Colonic mucosa (tissue), 4 donors: ENCODE results near the gene OPN1MW. TPM values are rescaled to one million over a fixed set of nuclear protein-coding genes. Genes with fewer than 3 reads are reported as not detected.
"Not testable (repeated sequence)": the region's sequence is repeated elsewhere in the genome, so short reads cannot be mapped to it uniquely, and the experiment has no call there.

Source experiments
- DNase-seq: peaks from one replicate; pipeline ENCODE4 v3.0.0-alpha.2; 2020
- H3K27ac ChIP-seq: fragments of 200-600 bp; one replicate; pipeline ENCODE4 v1.8.0; 2021
- H3K27me3 ChIP-seq: fragments of 200-600 bp; one replicate; pipeline ENCODE4 v1.8.0; 2021
- H3K36me3 ChIP-seq: fragments of 200-600 bp; one replicate; pipeline ENCODE4 v1.8.0; 2021
- H3K4me1 ChIP-seq: fragments of 200-600 bp; one replicate; pipeline ENCODE4 v1.8.0; 2021; ENCODE audit warnings: mild to moderate bottlenecking
- H3K4me3 ChIP-seq: fragments of 200-600 bp; one replicate; pipeline ENCODE4 v1.8.0; 2021
- H3K9ac ChIP-seq, 2 donors: one replicate each; pipeline ENCODE4 v1.7.0; 2013; ENCODE audit warnings: control low read depth in 2 of 2, low read depth in 2 of 2, low read length in 2 of 2
- H3K9me3 ChIP-seq: fragments of 200-600 bp; one replicate; pipeline ENCODE4 v1.8.0; 2021
- intact Hi-C: fragments of 100-400 bp; cut with DNase I; formaldehyde crosslinking; loops from one replicate; pipeline ENCODE4 v1.14.1; 2022
- total RNA-seq, 2 donors: library from RNA; stranded (reverse); fragmentation: NEBNext Ultra II Directional in 1 of 2; extraction: Animal tissue kit (Norgen Biotek cat#: 25700) in 1 of 2; gene quantifications; one replicate each; pipeline ENCODE4 v1.2.1, GENCODE V29; 2021
- donor health status: healthy.
- donor health status: DM: no; HTN: no; CAD: no.
- donor health status: DM: no; HTN: no; CAD: no.

The OPN1MW gene
- total RNA-seq, 2 donors from 2014 or later = not detected

GRCh38 chrX:154192846-154193245 lies 10.4 kb downstream of the OPN1MW start:
- DNase-seq, H3K9ac ChIP-seq, H3K27me3 ChIP-seq, H3K9me3 ChIP-seq, intact Hi-C loops, H3K27ac ChIP-seq, H3K36me3 ChIP-seq, H3K4me3 ChIP-seq, H3K4me1 ChIP-seq: not testable (repeated sequence)

DNA sequence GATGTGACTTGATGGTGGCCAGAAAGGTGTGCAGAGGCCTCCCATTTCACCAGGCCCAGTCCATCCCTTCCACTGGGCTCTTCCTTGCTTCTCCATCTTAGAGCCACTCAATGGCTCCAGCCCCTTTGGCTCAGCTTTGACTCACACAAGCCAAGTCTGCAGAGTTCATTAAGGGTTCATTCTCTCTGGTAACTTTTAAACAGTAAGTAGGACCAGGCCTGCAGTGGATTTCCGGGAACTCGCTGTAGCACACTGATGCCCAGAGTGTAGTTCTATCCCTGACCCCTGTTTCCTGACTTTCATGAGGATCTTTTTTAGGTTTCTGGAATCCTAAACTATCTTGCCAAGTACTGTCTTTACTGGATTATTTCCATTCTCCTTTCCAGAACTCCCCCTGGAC lies 11.9 kb downstream of the OPN1MW start:
- H3K9ac ChIP-seq, H3K4me3 ChIP-seq, H3K9me3 ChIP-seq, H3K27me3 ChIP-seq, intact Hi-C loops, H3K27ac ChIP-seq, H3K36me3 ChIP-seq, H3K4me1 ChIP-seq, DNase-seq: not testable (repeated sequence)

DNA sequence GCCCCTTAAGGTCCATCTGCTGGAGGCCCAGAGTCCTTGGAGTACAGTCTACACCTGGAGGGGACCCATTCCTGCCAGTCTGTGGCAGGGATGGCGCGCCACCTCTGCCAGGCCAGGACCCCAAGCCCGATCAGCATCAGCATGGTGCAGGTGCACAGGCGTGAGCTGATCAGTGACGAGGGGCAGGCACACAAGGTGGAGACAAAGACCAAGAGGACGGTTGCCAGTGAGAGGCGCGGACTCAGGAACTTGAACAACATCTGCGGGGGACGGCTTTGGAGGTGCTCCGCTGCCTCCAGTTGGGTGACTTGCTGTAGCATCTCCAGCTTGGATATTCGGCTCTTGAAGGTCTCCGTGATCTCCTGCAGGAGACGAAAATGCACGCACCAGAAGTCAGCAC lies 14.1 kb downstream of the OPN1MW start:
- DNase-seq, H3K4me1 ChIP-seq, H3K9ac ChIP-seq, H3K36me3 ChIP-seq, H3K4me3 ChIP-seq, H3K27me3 ChIP-seq, H3K9me3 ChIP-seq, H3K27ac ChIP-seq, intact Hi-C loops: not testable (repeated sequence)

DNA sequence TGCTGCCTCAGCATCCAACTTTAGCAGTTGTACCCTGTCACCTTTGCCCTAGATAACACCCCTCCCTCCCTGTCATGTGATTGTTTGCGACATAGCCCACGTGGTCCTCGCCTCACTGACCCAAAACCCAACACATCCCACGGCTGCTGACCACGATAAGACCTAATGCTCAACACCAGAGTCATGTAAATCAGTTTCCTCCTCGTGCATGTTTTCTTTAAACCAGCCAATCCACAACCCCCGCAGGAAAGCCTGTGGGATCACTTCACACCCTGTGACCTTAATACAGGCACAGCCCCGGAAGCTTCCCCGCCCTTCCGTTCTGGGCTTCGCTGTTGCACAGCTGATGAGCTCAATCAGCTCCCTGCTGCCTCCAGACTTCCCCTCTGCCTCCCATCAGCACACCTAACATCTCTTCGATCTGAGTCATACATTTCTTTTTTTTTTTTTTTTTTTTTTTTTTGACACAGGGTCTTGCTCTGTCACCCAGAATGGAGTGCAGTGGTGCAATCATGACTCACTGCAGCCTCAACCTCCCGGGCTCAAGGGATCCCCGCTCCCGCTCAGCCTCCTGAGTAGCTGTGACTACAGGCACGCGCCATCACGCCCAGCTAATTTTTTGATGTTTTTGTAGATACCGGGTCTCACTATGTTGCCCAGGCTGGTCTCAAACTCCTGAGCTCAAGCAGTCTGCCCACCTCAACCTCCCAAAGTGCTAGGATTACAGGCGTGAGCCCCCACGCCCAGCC lies 27.4 kb downstream of the OPN1MW start:
- H3K9ac ChIP-seq, H3K4me1 ChIP-seq, H3K36me3 ChIP-seq, DNase-seq, H3K27ac ChIP-seq, intact Hi-C loops, H3K9me3 ChIP-seq, H3K4me3 ChIP-seq, H3K27me3 ChIP-seq: not testable (repeated sequence)

- H3K4me3 ChIP-seq, H3K27me3 ChIP-seq, H3K4me1 ChIP-seq, H3K9me3 ChIP-seq, H3K9ac ChIP-seq, H3K27ac ChIP-seq, intact Hi-C loops, H3K36me3 ChIP-seq, DNase-seq: not testable (repeated sequence)
These were observed 28.7 kb downstream of the OPN1MW start for GRCh38 chrX:154211057-154211456.

DNA sequence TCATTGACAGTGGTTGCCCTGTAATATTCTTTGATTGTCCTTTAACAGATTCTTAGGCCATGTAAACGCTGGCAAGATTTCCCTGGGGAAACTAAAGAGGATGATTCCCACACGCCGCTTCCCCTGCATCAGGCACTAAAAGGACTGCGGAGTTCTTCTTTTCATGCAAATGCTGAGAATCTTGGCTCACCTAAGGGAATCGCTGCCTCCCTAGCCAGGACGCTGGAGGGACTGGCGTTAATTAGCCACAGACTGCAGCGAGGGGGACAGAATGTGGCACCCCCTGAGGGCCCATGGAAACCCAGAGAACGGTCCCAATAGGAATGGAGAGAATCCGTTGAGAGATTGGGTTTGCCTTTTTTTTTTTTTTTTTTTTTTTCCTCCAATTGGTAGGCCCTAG lies 29.1 kb downstream of the OPN1MW start:
- H3K4me3 ChIP-seq = not testable (repeated sequence)

DNA sequence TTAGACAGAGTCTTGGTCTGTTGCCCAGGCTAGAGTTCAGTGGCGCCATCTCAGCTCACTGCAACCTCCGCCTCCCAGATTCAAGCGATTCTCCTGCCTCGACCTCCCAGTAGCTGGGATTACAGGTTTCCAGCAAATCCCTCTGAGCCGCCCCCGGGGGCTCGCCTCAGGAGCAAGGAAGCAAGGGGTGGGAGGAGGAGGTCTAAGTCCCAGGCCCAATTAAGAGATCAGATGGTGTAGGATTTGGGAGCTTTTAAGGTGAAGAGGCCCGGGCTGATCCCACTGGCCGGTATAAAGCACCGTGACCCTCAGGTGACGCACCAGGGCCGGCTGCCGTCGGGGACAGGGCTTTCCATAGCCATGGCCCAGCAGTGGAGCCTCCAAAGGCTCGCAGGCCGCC lies 37.1 kb downstream of the OPN1MW start, which contains the start of gene OPN1MW2:
Gene OPN1MW2, plus strand, starts transcription at position 301 of the 400 bp plus-strand sequence. Its CDS starts 60 bp downstream, at position 361.
- intact Hi-C loops, H3K4me1 ChIP-seq, H3K27me3 ChIP-seq, H3K9ac ChIP-seq, H3K36me3 ChIP-seq, H3K27ac ChIP-seq, H3K9me3 ChIP-seq, DNase-seq, H3K4me3 ChIP-seq: not testable (repeated sequence)

More for the DNA sequence above, 29.1 kb downstream of the OPN1MW start:
- DNase-seq, H3K9ac ChIP-seq, H3K9me3 ChIP-seq, H3K27me3 ChIP-seq, H3K27ac ChIP-seq, H3K36me3 ChIP-seq, intact Hi-C loops, H3K4me1 ChIP-seq: not testable (repeated sequence)

DNA sequence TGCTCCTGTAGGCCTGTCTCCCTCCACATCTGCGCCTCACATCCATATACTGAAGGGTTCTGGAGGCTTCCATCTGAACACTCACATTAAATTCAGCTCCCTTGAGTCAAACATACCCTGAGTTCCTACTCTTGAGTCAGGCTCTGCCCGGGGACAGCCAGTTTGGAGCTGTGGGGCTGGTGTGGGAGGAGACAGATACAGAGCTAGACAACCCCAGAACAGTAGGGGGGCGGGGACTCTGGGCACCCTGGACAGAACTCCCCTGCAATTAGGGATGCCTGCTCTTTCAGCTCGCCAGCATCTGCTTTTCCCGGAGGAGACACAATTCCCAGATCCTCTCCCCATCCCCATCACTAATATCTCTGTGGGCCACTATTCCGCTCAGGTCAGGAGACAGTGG lies 42.9 kb downstream of the OPN1MW start:
- H3K9ac ChIP-seq, H3K4me3 ChIP-seq, intact Hi-C loops, DNase-seq, H3K27me3 ChIP-seq, H3K27ac ChIP-seq, H3K36me3 ChIP-seq, H3K9me3 ChIP-seq, H3K4me1 ChIP-seq: not testable (repeated sequence)

DNA sequence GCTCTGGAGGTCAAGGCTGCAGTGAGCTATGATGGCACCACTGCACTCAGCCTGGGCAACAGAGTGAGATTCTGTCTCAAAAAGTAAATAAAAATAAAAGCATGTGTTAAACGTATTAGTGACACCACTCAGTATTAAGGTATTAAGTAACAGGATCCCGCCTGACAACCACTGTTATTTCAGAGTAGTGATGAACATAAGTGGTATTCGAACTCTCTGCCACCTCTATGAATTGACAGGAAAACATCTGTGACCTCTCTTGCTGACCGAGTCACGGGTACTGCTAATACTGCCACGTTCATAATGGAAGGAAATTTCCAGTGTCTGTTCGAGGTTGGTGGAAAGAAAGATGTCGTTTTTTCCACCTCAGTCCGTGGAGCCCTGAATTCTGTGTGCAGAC lies 44.3 kb downstream of the OPN1MW start:
- intact Hi-C loops, H3K27ac ChIP-seq, H3K36me3 ChIP-seq, H3K27me3 ChIP-seq, DNase-seq, H3K4me1 ChIP-seq, H3K4me3 ChIP-seq, H3K9ac ChIP-seq, H3K9me3 ChIP-seq: not testable (repeated sequence)

DNA sequence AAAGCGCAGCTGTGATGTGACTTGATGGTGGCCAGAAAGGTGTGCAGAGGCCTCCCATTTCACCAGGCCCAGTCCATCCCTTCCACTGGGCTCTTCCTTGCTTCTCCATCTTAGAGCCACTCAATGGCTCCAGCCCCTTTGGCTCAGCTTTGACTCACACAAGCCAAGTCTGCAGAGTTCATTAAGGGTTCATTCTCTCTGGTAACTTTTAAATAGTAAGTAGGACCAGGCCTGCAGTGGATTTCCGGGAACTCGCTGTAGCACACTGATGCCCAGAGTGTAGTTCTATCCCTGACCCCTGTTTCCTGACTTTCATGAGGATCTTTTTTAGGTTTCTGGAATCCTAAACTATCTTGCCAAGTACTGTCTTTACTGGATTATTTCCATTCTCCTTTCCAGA lies 49.0 kb downstream of the OPN1MW start:
- intact Hi-C loops = not testable (repeated sequence)

GRCh38 chrX:154233620-154234019 lies 51.2 kb downstream of the OPN1MW start:
- DNase-seq, H3K4me1 ChIP-seq, H3K4me3 ChIP-seq, H3K9me3 ChIP-seq, H3K27me3 ChIP-seq, H3K27ac ChIP-seq, H3K9ac ChIP-seq, H3K36me3 ChIP-seq, intact Hi-C loops: not testable (repeated sequence)

More for the DNA sequence above, 49.0 kb downstream of the OPN1MW start:
- not testable (repeated sequence) for H3K36me3 ChIP-seq, H3K9me3 ChIP-seq, DNase-seq, H3K4me3 ChIP-seq, H3K27me3 ChIP-seq, H3K4me1 ChIP-seq, H3K27ac ChIP-seq, H3K9ac ChIP-seq

DNA sequence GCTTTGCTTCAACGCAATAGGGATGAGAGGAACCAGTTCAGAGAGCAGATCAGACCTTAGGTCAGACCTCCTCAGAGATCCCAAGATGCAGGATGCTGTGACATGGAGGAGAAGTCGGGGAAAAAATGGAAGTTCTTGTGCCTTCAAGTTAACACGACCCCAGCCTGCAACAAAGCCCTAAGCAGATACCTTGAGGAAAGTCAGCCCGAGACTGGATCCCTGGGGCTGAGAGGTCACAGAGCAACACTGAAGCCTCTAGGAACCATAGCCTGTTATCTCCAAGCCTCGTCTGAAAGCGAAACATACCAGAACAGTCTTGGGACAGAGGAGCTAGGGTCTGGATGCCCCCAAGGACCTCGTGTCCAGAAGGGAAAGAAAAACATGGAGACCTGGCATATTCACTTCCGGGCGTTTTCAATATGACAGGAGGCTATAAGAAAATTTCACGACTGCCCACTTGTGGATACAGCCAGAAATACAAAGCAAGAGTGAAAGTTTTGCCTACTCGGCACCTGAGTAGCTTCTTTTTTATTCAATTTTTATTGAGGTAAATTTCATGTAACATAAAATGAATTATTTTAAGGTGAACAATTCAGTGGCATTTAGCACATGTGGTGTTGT lies 56.7 kb downstream of the OPN1MW start:
- intact Hi-C loops, H3K27me3 ChIP-seq, H3K9me3 ChIP-seq, H3K9ac ChIP-seq, H3K4me3 ChIP-seq, H3K27ac ChIP-seq, DNase-seq, H3K36me3 ChIP-seq, H3K4me1 ChIP-seq: not testable (repeated sequence)

GRCh38 chrX:154239982-154240503 lies 57.6 kb downstream of the OPN1MW start:
- H3K4me3 ChIP-seq, H3K9me3 ChIP-seq, H3K27ac ChIP-seq, H3K4me1 ChIP-seq, H3K27me3 ChIP-seq, DNase-seq, intact Hi-C loops, H3K36me3 ChIP-seq, H3K9ac ChIP-seq: not testable (repeated sequence)
